GM19463 (cell line): ENCODE data around the gene FAM53B.
A peak's percentile ranks its signal among the peaks of the same experiment; 100 is the strongest.
"Not testable (repeated sequence)": the region's sequence is repeated elsewhere in the genome, so short reads cannot be mapped to it uniquely, and the experiment has no call there.

ENCODE experiments used
- ATAC-seq: cut with Tn5 transposase; IDR thresholded peaks from one replicate; pipeline ENCODE4 v1.9.1; 2021; ENCODE audit warnings: mild to moderate bottlenecking, moderate library complexity; ENCODE audit not compliant: unreplicated experiment

The FAM53B gene

GRCh38 chr10:124744102-124745050 is at the start of gene FAM53B:
TSS of gene FAM53B (minus strand) at chr10:124744378. CDS start at chr10:124706713, 37,665 bp downstream.
- ATAC-seq = peak; percentile 70

- ATAC-seq = no peak
Observed at GRCh38 chr10:124792998-124793352, 48.8 kb upstream of the FAM53B start.

- peak; percentile 90 for ATAC-seq
Observed at GRCh38 chr10:124791547-124792348, 47.6 kb upstream of the FAM53B start, which contains the start of gene EEF1AKMT2. TSS of gene EEF1AKMT2 (minus strand) at chr10:124791887. CDS start at chr10:124791833, 54 bp downstream.

- not testable (repeated sequence) for ATAC-seq
Observed at GRCh38 chr10:124782900-124783299, 38.7 kb upstream of the FAM53B start.

GRCh38 chr10:124768791-124769190 is 24.6 kb upstream of the FAM53B start:
- no peak for ATAC-seq

GRCh38 chr10:124765256-124765655 is 21.1 kb upstream of the FAM53B start:
- no peak for ATAC-seq

GRCh38 chr10:124763267-124763666 is 19.1 kb upstream of the FAM53B start:
- no peak for ATAC-seq

GRCh38 chr10:124762281-124762680 is 18.1 kb upstream of the FAM53B start:
- no peak for ATAC-seq

DNA sequence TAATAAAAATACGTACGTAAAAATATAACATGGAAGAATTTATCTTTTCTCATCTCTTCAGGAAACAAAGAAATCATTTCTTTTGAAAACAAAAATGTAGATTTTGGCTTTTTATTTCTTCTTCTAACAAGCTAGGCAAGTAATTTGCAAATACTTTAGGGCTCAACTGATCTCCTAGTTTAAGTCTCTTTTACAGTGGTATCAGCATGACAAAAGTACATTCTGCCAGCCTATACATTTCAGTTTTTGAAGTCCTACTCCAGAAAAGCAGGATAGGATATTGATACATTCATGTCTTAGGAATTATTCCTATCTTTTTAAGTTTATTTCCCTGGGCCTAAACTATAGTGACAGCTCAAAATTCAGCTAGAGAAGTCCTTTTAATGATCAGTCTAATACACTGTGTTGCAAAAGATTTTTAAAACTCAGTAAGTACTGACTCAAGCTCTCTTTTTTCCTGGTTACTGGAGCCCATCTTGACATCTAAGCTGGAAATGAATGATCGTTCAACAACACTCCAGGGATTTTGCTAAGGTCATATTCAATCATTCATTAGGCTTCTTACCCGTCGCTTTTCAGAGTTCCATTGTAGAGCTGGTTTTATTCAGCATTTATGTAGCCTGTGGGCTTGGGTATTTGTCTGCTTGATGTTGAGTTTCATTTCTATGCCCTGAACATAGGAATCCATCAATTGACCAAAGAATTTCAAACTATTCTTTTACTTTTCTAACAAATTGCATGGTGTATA is 12.2 kb upstream of the FAM53B start:
- ATAC-seq = no peak

GRCh38 chr10:124755581-124755980 is 11.4 kb upstream of the FAM53B start:
- ATAC-seq = no peak

DNA sequence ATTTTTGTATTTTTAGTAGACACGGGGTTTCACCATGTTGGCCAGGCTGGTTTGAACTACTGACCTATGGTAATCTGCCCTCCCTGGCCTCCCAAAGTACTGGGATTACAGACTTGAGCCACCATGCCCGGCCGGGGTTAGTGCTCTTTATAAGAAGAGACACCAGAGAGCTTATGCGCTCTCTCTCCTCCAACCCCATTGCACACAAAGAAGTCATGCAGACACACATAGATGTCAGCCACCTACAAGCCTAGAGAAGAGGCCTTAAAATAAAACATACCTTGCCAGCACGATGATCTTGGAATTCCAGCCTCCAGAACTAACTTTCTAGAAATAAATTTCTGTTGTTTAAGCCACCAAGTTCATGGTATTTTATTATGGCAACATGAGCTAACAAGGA is 10.0 kb upstream of the FAM53B start:
- ATAC-seq = no peak

- no peak for ATAC-seq
Observed at GRCh38 chr10:124748953-124749645, 4.9 kb upstream of the FAM53B start.

GRCh38 chr10:124748166-124748565 is 4.0 kb upstream of the FAM53B start:
- ATAC-seq = no peak

- ATAC-seq = no peak
Observed at GRCh38 chr10:124747745-124748144, 3.6 kb upstream of the FAM53B start.

- ATAC-seq = no peak
Observed at GRCh38 chr10:124746992-124747391, 2.8 kb upstream of the FAM53B start.

DNA sequence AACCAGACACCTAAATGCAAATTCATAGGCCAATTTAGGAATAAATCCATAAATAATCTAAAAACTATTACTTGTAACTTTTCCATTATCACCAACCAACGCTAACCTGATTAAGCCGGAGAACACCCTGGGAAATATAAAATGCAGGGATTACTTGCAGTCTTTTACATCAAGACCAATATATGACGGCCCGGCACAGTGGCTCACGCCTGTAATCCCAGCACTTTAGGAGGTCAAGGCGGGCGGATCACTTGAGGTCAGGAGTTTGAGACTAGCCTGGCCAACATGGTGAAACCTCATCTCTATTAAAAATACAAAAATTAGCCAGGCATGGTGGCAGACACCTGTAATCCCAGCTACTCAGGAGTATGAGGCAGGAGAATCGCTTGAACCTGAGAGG is 2.3 kb upstream of the FAM53B start:
- not testable (repeated sequence) for ATAC-seq

GRCh38 chr10:124745673-124746072 is 1.5 kb upstream of the FAM53B start:
- no peak for ATAC-seq

DNA sequence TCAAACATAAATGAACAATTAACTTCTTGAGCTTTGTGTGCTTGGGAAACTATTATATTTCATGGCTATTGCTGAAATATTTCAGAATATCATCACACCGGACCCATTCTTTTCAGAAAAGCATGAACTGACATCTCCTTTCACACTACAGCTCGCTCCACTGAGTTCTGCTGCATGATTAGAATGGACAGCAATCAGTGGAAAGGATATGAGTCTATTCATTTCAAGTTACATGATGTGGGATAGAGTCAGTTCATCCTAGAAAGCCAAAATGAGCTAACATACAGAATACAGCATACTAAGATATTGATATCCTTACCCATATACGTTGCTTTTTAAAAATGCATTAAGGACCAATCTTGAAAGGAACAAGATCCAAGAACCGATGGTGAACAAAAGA is 1.1 kb upstream of the FAM53B start:
- ATAC-seq = no peak

DNA sequence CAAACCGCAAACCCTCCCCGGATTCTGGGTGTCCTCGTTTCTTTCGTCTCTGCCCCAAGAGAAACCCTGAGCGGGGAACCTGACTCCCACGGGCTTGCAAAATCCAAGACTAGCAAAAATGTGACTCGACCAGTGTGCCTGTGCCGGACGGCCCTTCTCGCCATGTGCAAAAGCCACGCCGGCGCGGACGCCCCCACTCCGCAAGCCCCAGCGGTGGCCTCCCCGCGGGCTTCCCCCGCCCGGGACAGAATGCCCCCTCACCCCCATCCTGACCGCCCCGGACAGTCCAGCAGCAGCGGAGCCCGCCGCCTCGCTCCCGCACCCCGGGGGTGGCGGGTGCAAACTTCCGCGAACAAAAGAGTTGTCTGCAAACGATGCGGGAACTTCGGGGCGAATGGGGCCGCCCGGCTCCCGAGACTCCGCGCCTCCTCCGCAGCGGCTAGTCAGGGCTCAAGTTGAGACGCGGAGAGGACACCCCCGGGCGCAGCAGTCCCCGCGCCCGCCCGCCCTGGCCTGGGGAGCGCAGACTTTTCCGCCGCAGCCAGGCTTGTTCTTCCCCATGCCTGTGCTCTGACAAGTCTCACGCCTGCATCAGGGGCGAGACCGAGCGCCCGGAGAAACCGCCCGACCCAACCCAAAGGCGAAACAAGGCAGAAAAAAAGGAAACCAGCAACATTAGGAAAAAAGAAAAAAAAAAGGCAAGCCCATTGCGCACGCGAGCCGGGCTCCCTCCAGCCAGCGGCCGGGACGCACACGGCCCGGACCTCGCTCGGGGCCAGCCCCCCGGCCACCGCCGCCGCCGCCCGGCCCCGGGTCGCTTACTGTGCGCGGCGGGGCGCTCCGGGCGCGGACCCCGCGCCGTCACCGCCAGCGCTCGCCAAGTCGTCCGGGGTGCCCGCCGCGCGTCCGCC is 732 bp downstream of the FAM53B start:
- no peak for ATAC-seq
